ENCODE measurements around the gene SHISA3.

Gene SHISA3

DNA sequence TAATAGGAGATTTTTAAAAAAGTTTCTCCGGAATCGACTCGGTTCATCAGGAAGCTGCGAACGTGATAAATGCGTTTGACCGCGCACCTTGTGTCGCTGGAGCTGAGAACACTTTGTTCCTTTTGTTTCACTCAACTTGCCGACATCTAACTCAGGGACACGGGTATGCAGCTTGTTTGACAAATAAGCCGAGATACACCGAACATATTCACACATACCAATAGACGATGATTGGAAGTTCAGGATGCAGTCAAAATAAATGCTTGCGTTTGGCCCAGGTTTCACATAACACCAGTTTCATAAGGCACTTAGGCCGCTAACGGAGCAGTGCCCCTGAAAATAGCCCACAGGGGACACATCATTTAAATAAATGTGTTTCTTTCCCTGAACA lies 932 bp upstream of the SHISA3 start:
- no peaks in the 10 kb centered on the region for H3K9me3 ChIP-seq
- no peaks in the 10 kb centered on the region for H3K36me3 ChIP-seq
- no peaks in the 10 kb centered on the region for H3K27me3 ChIP-seq
- no peak for DNase-seq
- peaks cover 15% of the 10 kb centered on the region for H3K4me1 ChIP-seq
- no peak overlapping the region for H3K4me3 ChIP-seq (ENCODE audit: low read depth, low read length)
- TF ChIP-seq, protein P1, sequence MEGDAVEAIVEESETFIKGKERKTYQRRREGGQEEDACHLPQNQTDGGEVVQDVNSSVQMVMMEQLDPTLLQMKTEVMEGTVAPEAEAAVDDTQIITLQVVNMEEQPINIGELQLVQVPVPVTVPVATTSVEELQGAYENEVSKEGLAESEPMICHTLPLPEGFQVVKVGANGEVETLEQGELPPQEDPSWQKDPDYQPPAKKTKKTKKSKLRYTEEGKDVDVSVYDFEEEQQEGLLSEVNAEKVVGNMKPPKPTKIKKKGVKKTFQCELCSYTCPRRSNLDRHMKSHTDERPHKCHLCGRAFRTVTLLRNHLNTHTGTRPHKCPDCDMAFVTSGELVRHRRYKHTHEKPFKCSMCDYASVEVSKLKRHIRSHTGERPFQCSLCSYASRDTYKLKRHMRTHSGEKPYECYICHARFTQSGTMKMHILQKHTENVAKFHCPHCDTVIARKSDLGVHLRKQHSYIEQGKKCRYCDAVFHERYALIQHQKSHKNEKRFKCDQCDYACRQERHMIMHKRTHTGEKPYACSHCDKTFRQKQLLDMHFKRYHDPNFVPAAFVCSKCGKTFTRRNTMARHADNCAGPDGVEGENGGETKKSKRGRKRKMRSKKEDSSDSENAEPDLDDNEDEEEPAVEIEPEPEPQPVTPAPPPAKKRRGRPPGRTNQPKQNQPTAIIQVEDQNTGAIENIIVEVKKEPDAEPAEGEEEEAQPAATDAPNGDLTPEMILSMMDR (IDR thresholded peaks at IDR 0.05; ENCODE audit: low read depth, low read length): no peak

DNA sequence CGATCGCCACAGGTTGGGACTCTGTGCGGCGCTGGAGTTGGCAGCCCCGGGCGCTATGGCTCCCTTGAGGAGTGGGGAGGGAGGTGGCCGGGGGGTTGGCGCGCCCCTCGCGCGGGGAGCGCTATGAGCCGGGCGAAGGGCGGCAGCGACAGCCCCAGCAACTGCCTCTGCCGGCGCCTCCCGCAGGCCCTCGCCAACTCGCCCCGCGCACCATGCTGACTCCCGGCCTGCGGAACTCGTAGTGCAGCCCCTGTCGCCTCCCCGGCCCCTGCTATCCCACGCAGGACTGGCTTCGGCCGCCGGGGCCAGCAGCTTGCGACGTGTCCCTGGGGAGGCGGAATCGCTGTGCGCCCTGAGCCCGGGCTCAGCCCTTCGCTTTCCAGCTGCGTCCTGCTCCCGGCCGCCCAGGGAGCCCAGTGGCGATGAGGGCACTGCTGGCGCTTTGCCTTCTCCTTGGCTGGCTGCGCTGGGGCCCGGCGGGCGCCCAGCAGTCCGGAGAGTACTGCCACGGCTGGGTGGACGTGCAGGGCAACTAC lies 415 bp downstream of the SHISA3 start:
- DNase-seq: peak; percentile 72
- Histone ChIP-seq H3K27me3 (no peaks in the 10 kb centered on the region), H3K9me3 (no peaks in the 10 kb centered on the region), H3K36me3 (no peaks in the 10 kb centered on the region), H3K4me1 (peaks cover 6% of the 10 kb centered on the region), H3K4me3 (ENCODE audit: low read depth, low read length) (peak overlapping the region; percentile 78)
- TF ChIP-seq, protein P1 (IDR thresholded peaks at IDR 0.05; ENCODE audit: low read depth, low read length): peak; percentile 6; the same call in 1 of the 2 replicates

DNA sequence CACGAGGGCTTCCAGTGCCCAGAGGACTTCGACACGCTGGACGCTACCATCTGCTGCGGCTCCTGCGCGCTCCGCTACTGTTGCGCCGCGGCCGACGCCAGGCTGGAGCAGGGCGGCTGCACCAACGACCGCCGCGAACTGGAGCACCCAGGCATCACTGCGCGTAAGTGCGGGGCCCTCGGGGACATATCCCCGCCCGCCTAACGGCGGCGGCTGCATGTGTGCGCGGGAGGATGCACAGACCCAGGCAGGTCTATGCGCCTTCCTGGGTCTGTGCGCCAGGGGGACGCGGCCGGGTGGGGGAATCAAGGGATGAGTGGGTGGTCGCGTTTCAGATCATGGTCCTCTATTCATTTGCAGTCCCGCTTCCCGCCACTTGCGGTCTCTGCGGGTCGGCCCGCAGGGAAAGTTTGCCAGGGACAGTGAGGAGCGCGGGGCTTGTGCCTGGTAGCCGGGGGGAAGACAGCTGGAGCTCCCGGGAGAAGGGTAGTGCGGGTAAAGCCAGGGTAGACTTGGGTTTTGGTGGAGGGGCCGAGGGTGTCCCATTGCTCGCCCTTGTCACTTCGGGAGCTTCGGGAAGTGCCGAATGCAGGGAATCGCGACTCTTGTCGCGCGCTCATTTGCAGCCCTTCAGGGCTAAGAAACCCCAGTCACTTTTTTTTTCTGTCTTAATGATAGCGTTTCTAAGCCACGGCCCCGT lies 1.0 kb downstream of the SHISA3 start:
- H3K4me1 ChIP-seq: peaks cover 6% of the 10 kb centered on the region
- H3K36me3 ChIP-seq: no peaks in the 10 kb centered on the region
- DNase-seq: peak; percentile 74
- H3K27me3 ChIP-seq: no peaks in the 10 kb centered on the region
- peak overlapping the region; percentile 78 for H3K4me3 ChIP-seq (ENCODE audit: low read depth, low read length)
- TF ChIP-seq, protein P1 (IDR thresholded peaks at IDR 0.05; ENCODE audit: low read depth, low read length): peak; percentile 17; the same call in 1 of the 2 replicates
- H3K9me3 ChIP-seq: no peaks in the 10 kb centered on the region

DNA sequence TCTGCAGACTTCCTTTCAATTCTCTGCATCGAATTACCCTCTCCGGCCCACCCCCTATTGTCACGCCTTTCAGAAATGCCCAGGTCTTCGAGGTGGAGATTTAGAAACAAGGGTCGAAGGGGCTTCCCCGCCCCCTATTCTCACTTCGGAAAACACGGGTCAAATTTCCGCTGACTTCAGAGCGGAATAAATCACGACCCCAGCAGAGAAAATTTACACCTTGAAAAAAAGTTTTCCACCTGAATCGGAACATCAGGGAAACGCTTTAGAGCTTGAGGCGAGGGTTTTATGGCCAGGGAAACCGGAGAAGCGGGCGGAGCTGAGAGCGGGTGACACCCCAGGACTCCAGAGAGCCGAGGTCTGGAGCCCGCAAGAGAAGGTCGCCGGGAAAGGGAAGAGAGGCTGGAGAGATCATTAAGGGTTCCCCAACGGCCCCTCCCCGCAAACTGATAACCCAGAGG lies 1.6 kb downstream of the SHISA3 start:
- H3K4me1 ChIP-seq: peaks cover 6% of the 10 kb centered on the region
- TF ChIP-seq, protein P1 (IDR thresholded peaks at IDR 0.05; ENCODE audit: low read depth, low read length): no peak
- no peaks in the 10 kb centered on the region for H3K9me3 ChIP-seq
- peak overlapping the region; percentile 78 for H3K4me3 ChIP-seq (ENCODE audit: low read depth, low read length)
- H3K36me3 ChIP-seq: no peaks in the 10 kb centered on the region
- no peaks in the 10 kb centered on the region for H3K27me3 ChIP-seq
- DNase-seq: no peak

DNA sequence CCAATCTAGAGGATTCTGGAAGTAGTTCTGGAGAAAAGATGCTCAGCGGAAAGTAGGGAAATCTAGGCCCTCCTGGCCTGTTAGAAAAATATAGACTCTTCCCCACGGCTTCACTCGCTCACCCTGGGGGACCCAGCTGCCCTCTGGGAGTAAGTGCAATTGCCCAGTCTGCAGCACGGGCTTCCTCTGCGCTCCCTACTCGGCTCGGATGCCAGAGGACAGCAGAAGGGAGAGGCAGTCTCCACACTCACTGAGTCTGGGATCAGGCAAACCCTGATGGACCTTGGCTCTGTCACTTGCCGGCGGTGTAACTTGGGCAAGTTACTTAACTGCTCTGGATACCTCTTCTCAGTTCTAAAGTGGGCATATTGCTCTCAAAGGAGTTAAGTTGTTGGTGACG lies 2.1 kb downstream of the SHISA3 start:
- H3K27me3 ChIP-seq: no peaks in the 10 kb centered on the region
- no peak for DNase-seq
- H3K36me3 ChIP-seq: no peaks in the 10 kb centered on the region
- peaks cover 6% of the 10 kb centered on the region for H3K4me1 ChIP-seq
- peak overlapping the region; percentile 21; the same call in 1 of the 2 replicates for H3K4me3 ChIP-seq (ENCODE audit: low read depth, low read length)
- TF ChIP-seq, protein P1 (IDR thresholded peaks at IDR 0.05; ENCODE audit: low read depth, low read length): no peak
- no peaks in the 10 kb centered on the region for H3K9me3 ChIP-seq

DNA sequence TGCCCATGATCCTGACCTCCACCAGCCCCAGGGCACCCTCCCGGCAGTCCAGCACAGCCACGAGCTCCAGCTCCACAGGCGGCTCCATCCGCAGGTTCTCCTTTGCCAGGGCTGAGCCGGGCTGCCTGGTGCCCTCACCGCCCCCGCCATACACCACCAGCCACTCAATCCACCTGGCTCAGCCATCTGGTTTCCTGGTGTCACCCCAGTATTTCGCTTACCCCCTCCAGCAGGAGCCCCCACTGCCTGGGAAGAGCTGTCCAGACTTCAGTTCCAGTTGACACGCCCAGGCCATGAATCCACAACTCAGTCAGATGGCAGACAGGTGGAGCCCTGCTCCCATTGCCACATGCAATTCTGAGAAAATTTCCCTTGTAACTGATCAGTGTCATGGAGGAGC lies 3.9 kb downstream of the SHISA3 start:
- TF ChIP-seq, protein P1 (IDR thresholded peaks at IDR 0.05; ENCODE audit: low read depth, low read length): peak; percentile 61
- Histone ChIP-seq H3K4me1 (peaks cover 6% of the 10 kb centered on the region), H3K9me3 (no peaks in the 10 kb centered on the region), H3K27me3 (no peaks in the 10 kb centered on the region), H3K36me3 (no peaks in the 10 kb centered on the region), H3K4me3 (ENCODE audit: low read depth, low read length) (peak overlapping the region; percentile 4; the same call in 1 of the 2 replicates)
- peak; percentile 37 for DNase-seq

All from BE2C (cell line).